Hippocampal formation (tissue), 2 donors: Measurements from ENCODE around the gene PEX11A.
A peak's percentile ranks its signal among the peaks of the same experiment; 100 is the strongest.

ENCODE experiments used
- DNase-seq, 2 donors: peaks; one replicate each; lab custom pipeline; 2025; lab: John Stamatoyannopoulos, UW

Gene PEX11A

GRCh38 chr15:89654847-89655805 is 35.4 kb downstream of the PEX11A start, which contains the start of gene KIF7:
TSS of gene KIF7 (minus strand) at chr15:89655467. CDS start at chr15:89652930, 2,537 bp downstream.
- no peak for DNase-seq

DNA sequence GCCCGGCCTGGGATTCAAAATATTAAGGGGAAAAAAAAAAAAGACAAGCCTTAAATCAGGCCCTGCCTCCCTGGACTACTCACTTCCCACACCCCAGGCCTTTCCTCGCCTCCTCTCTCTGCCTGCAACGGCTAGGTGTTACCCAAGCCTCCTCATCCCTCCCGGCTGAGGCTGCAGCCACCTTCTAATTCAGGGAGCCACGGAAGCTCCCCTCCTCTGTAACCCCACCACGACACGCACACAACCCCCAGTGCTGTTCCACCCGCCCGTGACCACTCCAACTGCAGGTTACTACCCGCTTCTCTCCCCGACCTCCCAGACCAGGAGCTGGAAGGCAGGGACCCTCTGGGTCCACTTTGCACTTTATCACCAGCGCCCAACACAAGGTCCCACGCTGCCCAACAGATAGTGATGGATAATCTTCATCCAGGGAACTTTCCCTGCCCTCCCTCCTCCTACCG is 36.2 kb downstream of the PEX11A start:
- DNase-seq: no peak

DNA sequence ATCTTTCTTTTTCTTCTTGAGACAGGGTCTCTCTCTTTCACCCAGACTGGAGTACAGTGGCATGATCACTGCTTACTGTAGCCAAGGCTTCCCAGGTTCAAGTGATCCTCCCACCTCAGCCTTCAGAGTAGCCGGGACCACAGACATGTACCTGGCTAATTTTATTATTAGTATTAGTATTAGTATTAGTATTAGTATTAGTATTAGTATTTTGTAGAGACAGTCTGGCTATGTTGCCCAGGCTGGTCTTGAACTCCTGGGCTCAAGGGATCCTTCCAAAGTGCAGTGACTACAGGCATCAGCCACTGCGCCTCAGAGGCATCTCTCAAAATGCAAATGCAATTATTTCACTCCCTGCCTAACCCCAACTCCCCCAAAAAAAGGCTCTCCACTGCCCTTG is 37.0 kb downstream of the PEX11A start:
- DNase-seq: no peak

DNA sequence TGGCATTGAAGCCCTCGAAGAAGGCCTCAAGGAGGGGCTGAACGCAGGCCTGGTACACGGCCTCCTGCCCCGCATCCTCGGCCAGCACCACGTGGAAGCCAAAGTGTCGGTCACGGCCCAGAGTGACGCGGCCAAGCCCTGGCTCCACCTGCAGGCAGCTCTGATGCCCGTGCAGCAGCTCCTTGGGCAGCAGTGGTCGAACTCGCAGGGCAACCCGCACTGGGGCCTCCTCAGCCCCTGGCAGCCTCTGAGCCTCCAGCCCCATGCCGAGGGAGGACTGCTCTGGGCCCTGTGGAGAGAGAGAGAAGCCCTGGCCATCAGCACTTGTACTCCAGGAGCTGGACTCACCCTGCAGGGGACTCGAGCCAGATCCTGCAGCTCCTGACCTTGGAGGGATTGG is 37.9 kb downstream of the PEX11A start:
- DNase-seq: no peak

DNA sequence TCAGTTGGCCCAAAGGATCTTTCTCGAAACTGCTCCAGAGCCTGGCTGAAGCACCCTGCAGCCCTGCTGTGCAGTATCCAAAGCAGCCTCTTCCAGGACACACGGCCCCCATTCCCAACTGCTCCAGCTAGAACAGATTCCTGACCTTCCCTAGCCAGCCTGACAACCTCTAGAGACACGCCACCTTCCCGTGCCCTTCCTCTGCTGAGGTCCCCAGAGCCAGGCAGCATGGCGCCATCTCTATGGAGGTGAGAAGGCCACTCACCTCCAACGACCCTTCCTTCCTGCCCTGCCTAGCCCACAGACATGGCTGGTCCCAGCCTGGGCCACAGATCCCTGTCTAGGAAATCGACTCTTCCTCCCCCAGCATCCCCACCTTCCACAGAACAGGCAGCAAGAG is 38.4 kb downstream of the PEX11A start:
- no peak for DNase-seq

DNA sequence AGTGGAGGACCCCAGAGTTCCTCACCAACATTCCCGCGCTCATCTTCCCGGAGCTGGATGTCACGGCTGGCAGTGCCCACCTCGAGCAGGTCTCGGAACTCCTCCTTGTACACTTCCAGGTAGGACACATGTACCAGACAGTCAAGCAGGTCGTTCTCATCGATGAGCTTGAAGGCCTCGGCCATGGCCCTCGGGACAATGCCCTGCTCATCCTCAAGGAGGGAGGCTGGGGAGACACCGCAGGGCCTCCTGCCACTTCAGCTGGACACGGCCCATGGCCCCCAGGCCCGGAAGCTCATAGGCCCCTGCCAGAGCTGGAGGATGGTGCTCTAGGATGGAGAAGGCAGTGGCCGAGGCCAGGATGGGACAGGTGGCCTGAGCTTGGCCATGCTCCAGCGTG is 40.8 kb downstream of the PEX11A start:
- DNase-seq: no peak

DNA sequence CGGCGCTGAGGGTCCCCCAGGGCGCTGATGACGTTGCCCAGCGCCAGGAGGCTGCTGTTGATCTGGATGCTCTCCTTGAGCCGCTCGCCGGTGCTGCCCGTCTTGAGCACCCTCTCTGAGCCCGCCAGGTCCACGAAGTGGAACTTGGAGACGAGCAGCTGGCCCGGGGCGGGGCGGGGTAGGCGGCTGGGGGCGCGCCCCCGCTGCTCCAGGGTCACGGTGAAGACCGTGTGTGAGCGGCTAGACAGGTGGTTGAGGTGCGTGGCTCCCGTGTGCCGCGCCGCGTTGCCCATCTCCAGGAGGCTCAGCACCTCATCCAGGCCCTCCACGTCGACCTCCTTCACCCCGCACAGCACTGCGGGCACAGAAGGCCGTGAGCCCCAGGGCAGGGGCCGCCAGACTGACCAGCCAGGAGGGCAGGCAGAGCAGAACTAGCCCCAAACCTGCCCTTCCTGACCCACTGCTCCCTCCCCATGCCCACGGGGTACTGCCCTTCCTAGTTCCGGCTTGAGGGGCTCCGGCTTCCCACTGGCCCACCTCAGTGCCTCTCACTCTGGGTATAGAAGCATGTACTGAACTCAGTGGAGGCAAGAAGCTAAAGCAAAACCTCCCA is 41.4 kb downstream of the PEX11A start:
- no peak for DNase-seq

- DNase-seq: no peak
These were observed 42.2 kb downstream of the PEX11A start for GRCh38 chr15:89648106-89649012.

- peak in 1 of 2 donors; percentile 14 for DNase-seq
These were observed 43.2 kb downstream of the PEX11A start for GRCh38 chr15:89647191-89647851.

DNA sequence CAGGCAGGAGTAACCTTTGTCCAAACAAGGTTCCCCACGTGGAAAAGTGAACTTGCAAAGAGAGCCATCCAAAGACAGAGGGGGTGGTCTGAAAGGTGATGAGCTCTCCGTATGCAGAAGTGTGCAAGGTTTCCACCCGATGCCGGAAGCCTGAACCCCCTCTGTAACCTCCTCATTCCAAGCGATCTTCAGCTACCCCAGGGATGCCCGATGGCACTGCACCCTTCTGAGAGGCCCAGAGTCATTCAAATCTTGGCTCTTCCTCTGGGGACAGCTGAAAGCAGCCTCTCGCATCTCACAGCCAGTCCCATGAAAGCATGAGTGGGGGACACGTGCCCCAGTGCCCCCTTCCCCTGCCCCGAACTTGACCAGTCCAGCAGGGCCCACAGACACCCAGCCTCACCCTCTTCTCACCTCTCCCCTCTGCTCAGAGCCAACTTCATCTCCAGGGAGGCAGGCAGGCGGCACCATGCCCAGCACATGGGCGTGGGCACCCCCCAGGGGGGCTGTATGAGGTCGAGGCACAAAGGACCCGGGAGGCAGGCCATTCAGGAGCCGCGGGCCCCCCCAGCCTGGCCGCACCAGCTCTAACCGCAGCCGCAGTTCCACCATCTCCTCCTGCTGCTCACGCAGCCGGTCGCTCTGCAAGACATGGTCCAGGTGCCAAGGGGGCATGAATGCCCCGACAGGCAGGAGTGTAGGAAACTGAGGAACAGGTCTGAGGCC is 44.0 kb downstream of the PEX11A start:
- DNase-seq: no peak

DNA sequence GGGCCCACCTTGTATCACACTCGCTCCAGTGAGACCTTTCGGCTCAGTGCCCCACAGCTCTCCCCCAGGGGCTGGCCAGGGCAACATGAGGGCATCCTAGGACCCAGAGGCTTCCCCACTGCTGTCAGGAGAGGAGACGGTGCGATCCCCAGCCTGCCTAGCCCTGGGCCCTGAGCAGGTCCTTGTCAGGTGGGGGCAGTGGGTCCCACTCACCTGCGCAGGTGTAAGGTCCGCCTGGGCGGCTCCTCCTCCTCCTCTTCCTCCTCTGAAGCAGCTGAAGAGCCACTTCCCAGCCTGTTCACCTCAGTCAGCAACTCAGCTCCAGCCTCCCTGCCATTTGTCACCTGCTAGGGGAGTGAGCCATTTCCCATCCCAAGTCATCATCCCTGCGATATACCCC is 44.9 kb downstream of the PEX11A start:
- no peak for DNase-seq

- no peak for DNase-seq
These were observed 48.4 kb downstream of the PEX11A start for GRCh38 chr15:89642106-89642505.

DNA sequence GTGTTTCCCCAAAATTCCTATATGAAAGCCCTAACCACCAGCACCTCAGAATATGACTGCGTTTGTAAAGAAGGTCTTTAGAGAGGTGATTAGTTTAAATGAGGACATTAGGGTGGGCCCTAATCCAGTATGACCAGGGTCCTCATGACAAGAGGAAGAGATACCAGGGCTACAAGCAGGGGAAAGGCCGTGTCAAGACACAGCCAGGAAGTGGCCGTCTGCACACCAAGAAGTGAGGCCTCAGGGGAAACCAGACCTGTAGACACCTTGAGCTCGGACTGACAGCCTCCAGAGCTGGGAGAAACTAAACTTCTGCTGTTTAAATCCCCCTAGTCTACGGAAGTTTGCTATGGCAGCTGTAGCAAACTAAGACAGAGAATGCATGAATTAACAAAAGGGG is 49.5 kb downstream of the PEX11A start:
- no peak for DNase-seq

DNA sequence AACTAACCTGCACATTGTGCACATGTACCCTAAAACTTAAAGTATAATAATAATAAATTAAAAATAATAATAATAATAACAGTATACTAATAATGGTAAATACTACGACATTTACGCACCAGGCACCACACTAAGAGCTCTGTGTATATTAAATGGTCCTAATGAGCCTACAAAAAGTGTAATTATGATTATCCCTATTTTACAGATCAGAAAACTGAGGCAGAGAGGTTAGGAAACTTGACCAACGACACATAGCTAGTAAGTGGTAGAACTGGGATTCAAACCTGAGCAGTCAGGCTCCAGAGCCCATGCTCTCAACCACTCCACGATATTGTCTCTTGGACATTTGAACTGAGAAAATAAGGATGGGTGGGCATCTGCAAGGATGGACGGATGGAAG is 50.3 kb downstream of the PEX11A start:
- DNase-seq: no peak

GRCh38 chr15:89633585-89633984 is 57.0 kb downstream of the PEX11A start:
- DNase-seq: no peak

DNA sequence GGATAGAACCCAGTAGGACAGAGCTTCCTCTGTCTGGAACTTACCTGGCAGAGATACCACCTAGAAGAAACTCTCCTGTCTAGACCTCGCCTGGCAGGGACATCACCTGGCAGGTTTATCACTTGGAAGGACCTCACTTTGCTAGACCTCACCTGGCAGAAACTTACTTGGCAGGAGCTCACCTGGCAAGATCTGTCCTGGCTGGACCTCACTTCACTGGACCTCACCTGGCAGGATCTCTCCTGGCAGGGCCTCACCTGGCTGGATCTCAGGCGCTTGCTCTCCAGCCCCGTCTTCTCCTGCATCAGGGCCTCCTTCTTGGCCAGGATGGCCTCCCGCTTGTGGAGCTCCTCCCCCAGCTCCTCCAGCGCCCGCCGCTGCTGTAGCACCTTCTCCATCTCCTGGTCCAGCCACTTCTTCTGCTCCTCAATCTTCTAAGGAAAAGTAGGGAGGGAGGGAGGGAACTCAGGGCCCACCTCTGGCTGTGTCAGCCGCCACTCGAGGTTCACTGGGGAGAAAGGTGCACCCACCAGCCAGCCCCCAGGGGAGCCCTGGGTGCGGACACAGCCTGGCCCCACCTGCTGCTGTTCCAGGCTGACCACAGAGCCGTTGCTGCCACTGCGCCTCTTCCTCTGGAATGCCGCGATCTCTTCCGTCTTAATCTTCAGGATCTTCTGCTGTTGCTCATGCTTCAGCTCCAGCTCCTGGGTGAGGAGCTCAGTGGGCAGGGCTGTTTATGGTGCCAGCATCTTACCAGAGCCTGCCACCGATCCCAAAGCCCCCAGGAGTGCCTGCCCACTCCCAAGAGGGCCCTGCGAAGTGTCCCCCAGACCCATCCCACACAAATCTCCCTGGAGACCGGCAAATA is 57.8 kb downstream of the PEX11A start:
- DNase-seq: no peak

DNA sequence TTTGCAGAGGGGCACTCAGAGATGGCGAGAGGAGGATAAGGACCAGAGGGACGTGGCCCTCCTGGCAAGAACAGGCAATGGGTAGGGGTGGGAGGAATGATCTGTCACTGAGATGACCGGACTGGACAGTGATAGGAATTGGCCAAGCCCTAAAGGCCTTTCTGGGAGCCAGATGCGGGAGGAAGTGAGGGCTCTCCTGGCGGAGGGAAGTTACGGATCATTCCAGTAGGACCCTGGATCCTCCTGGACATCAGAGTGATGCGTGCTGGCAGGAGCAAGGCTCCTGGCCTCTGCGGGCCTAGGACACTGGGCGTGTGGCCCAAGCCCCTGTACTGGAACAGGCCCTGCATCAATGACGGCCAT is 58.7 kb downstream of the PEX11A start:
- DNase-seq: no peak
